ENCODE data around the gene UBD.

GRCh38 chr6:29506446-29507067, 53.0 kb downstream of the UBD start:
- TF ChIP-seq CTCF (IDR thresholded peaks at IDR 0.05) (no peak), POLR2A (IDR thresholded peaks at IDR 0.05) (no peak)
